ENCODE data around the gene ABCC11.
A peak's percentile ranks its signal among the peaks of the same experiment; 100 is the strongest.
"Not testable (repeated sequence)": the region's sequence is repeated elsewhere in the genome, so short reads cannot be mapped to it uniquely, and the experiment has no call there.

The ABCC11 gene

DNA sequence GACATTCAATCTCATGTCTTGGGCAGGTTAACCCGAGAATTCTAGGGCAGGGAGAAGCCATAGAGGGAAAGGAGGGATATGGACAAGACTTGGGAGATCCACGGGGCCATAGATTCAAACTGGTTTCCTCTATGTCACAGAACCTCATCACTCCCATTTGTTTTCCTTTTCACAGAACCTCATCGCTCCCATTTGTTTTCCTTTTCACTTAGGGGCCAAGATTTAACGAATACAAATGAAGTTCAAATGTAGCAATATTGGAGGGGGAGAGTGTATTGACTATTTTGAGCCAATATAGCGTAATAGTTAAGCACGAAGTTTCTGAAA, 42.6 kb downstream of the ABCC11 start:
- Mint-ChIP-seq H3K27me3 (peaks cover 17% of the 10 kb centered on the region), H3K9me3 (no peaks in the 10 kb centered on the region), H3K36me3 (ENCODE audit: low read depth) (no peaks in the 10 kb centered on the region), H3K4me1 (ENCODE audit: low read depth) (peaks cover 16% of the 10 kb centered on the region), H3K27ac (no peak overlapping the region), H3K4me3 (no peak overlapping the region)
- intact Hi-C loops (cut with micrococcal nuclease), result no loop called here

DNA sequence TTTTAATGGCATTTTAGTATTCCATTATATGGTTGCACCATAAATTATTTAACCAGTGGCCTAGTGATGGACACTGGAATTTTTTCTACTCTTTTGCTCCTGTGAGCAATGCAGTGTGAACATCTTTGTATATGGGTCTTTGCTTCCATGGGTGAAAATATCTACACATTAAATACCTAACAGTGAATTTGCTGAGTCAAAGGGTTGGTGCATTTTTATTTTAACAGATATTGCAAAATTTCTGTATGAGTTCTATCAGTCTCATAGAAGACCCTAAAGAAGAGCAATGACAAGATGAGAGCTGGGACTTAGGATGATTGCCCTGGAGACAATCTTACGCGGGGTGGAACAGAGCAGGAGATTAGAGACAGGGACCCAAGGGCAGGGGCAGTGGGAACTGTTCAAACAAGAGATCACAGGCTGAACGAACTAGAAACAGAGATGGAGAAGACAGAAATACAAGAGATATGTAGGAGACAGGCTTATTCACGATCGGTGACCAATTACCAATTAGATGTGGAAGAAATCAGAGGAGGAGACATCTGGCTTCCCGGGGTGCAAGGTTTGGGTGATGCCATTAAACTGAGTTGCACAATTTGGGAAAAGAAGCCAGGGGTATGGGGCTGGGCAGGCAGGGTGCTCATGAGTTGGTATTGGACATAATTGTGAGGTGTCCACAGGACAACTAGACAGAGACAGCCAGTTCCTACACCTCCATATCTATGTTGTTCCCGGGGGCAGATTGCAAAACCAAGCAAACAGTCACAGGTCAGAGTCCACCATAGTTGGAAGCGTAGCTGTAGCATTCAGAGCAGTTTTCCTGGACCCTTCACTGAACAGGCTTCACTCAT, 43.1 kb downstream of the ABCC11 start:
- no peak overlapping the region for H3K27ac Mint-ChIP-seq
- intact Hi-C loops (cut with micrococcal nuclease), result no loop called here
- peaks cover 16% of the 10 kb centered on the region for H3K4me1 Mint-ChIP-seq (ENCODE audit: low read depth)
- H3K27me3 Mint-ChIP-seq, result peaks cover 17% of the 10 kb centered on the region
- no peaks in the 10 kb centered on the region for H3K36me3 Mint-ChIP-seq (ENCODE audit: low read depth)
- H3K4me3 Mint-ChIP-seq, result no peak overlapping the region
- H3K9me3 Mint-ChIP-seq, result no peaks in the 10 kb centered on the region

GRCh38 chr16:48201515-48202201, 45.7 kb downstream of the ABCC11 start:
- Mint-ChIP-seq H3K4me1 (ENCODE audit: low read depth) (peaks cover 21% of the 10 kb centered on the region), H3K36me3 (ENCODE audit: low read depth) (no peaks in the 10 kb centered on the region), H3K9me3 (no peaks in the 10 kb centered on the region), H3K27ac (peak overlapping the region; percentile 78), H3K4me3 (no peak overlapping the region), H3K27me3 (peaks cover 10% of the 10 kb centered on the region)
- intact Hi-C loops (cut with micrococcal nuclease), result no loop called here

- Mint-ChIP-seq H3K27me3 (peaks cover 10% of the 10 kb centered on the region), H3K9me3 (no peaks in the 10 kb centered on the region), H3K4me1 (ENCODE audit: low read depth) (peaks cover 23% of the 10 kb centered on the region), H3K27ac (no peak overlapping the region), H3K36me3 (ENCODE audit: low read depth) (no peaks in the 10 kb centered on the region), H3K4me3 (no peak overlapping the region)
- intact Hi-C loops (cut with micrococcal nuclease), result no loop called here
Measured at GRCh38 chr16:48197294-48197693, 50.0 kb downstream of the ABCC11 start.

- no peak overlapping the region for H3K27ac Mint-ChIP-seq
- intact Hi-C loops (cut with micrococcal nuclease), result no loop called here
- H3K27me3 Mint-ChIP-seq, result peaks cover 8% of the 10 kb centered on the region
- H3K4me3 Mint-ChIP-seq, result no peak overlapping the region
- peaks cover 16% of the 10 kb centered on the region for H3K4me1 Mint-ChIP-seq (ENCODE audit: low read depth)
- no peaks in the 10 kb centered on the region for H3K36me3 Mint-ChIP-seq (ENCODE audit: low read depth)
- H3K9me3 Mint-ChIP-seq, result no peaks in the 10 kb centered on the region
Measured at GRCh38 chr16:48194828-48195556, 52.3 kb downstream of the ABCC11 start.

DNA sequence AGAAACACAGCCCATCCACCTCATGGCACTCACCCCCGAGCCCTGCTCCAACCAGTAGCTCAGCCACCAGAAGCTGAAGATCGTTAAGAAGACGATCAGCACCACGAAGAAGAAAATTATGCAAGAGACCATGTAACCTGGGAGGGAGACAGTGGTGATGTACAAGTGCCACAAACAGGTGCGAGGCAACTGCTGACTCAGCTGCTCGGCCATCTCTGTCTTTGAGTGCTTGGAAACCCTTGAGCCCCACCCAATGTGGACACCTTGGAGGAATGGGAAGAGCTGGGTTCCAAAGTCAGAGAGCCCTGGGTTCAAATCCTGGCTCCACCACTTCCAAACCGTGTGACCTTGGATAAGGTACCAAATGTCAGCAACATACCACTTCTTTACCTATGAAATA, 53.5 kb downstream of the ABCC11 start:
- Mint-ChIP-seq H3K4me1 (ENCODE audit: low read depth) (peaks cover 25% of the 10 kb centered on the region), H3K4me3 (no peak overlapping the region), H3K27ac (no peak overlapping the region), H3K9me3 (no peaks in the 10 kb centered on the region), H3K27me3 (peaks cover 9% of the 10 kb centered on the region), H3K36me3 (ENCODE audit: low read depth) (no peaks in the 10 kb centered on the region)
- intact Hi-C loops (cut with micrococcal nuclease), result no loop called here

- H3K27me3 Mint-ChIP-seq, result peaks cover 1% of the 10 kb centered on the region
- intact Hi-C loops (cut with micrococcal nuclease), result loop anchor here (10.0 kb wide), 1 partner anchor 446 kb away; no protein-coding TSS in a partner anchor
Measured at GRCh38 chr16:48188449-48189102, 58.8 kb downstream of the ABCC11 start.

GRCh38 chr16:48187779-48188178, 59.6 kb downstream of the ABCC11 start:
- intact Hi-C loops (cut with micrococcal nuclease), result loop anchor here (10.0 kb wide), 1 partner anchor 447 kb away; no protein-coding TSS in a partner anchor
- peaks cover 43% of the 10 kb centered on the region for H3K4me1 Mint-ChIP-seq (ENCODE audit: low read depth)
- peaks cover 1% of the 10 kb centered on the region for H3K27me3 Mint-ChIP-seq
- H3K36me3 Mint-ChIP-seq (ENCODE audit: low read depth), result no peaks in the 10 kb centered on the region
- peak overlapping the region; percentile 87 for H3K27ac Mint-ChIP-seq
- no peaks in the 10 kb centered on the region for H3K9me3 Mint-ChIP-seq
- no peak overlapping the region for H3K4me3 Mint-ChIP-seq

More at GRCh38 chr16:48188449-48189102, 58.8 kb downstream of the ABCC11 start:
- Mint-ChIP-seq H3K36me3 (ENCODE audit: low read depth) (no peaks in the 10 kb centered on the region), H3K9me3 (no peaks in the 10 kb centered on the region), H3K4me1 (ENCODE audit: low read depth) (peaks cover 43% of the 10 kb centered on the region), H3K27ac (peak overlapping the region; percentile 87), H3K4me3 (no peak overlapping the region)

DNA sequence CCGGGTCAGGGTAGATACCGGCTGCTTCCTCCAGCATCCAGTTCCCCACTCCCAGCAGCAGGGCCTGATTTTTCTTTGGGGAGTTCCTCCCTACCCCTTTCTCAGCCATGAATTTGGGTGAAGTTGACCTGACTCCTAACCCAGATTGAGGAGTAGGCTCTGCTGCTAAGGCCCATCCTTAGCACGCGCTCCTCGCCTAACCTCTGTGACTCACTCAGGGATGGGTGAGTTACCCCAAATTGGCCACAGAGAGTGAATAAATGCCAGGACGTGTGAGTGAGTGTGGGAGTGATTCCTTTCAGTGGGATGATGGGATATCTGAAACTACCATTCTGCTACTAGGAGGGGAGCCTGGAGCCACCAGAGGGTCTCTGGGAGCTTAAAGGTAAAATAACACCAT, 62.7 kb downstream of the ABCC11 start:
- Mint-ChIP-seq H3K4me1 (ENCODE audit: low read depth) (peaks cover 38% of the 10 kb centered on the region), H3K36me3 (ENCODE audit: low read depth) (no peaks in the 10 kb centered on the region), H3K4me3 (no peak overlapping the region), H3K27ac (no peak overlapping the region), H3K27me3 (no peaks in the 10 kb centered on the region), H3K9me3 (no peaks in the 10 kb centered on the region)
- intact Hi-C loops (cut with micrococcal nuclease), result loop anchor here (10.0 kb wide), 1 partner anchor 450 kb away; no protein-coding TSS in a partner anchor

DNA sequence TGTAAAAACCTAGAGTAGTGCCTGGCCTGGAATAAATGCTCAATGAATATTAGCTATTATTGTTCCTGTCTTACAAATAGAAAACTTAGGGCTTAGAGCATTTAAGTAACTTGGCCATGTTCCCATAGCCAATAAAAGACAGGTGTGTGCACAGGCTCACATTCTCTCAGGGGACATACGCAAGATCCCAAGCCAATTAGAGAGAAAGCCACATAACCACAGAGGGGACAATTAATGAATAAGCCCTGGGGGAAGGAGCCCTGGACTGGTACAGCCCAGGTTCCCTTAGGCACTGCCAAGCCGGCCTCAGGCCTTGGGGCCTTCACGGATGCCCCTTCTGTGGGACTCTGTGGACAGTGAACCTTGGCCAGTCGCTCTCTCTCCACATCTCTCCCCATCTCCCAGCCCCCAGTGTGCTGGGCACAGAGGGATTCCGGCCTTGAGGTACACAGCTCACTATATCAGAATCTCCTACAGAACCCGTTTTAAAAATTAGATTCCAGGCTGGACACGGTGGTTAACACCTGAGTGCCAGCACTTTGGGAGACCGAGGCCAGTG, 64.3 kb downstream of the ABCC11 start:
- intact Hi-C loops (cut with micrococcal nuclease), result loop anchor here (10.0 kb wide), 1 partner anchor 452 kb away; no protein-coding TSS in a partner anchor
- peaks cover 23% of the 10 kb centered on the region for H3K4me1 Mint-ChIP-seq (ENCODE audit: low read depth)
- H3K27ac Mint-ChIP-seq, result no peak overlapping the region
- H3K4me3 Mint-ChIP-seq, result no peak overlapping the region
- H3K9me3 Mint-ChIP-seq, result no peaks in the 10 kb centered on the region
- H3K36me3 Mint-ChIP-seq (ENCODE audit: low read depth), result no peaks in the 10 kb centered on the region
- no peaks in the 10 kb centered on the region for H3K27me3 Mint-ChIP-seq

DNA sequence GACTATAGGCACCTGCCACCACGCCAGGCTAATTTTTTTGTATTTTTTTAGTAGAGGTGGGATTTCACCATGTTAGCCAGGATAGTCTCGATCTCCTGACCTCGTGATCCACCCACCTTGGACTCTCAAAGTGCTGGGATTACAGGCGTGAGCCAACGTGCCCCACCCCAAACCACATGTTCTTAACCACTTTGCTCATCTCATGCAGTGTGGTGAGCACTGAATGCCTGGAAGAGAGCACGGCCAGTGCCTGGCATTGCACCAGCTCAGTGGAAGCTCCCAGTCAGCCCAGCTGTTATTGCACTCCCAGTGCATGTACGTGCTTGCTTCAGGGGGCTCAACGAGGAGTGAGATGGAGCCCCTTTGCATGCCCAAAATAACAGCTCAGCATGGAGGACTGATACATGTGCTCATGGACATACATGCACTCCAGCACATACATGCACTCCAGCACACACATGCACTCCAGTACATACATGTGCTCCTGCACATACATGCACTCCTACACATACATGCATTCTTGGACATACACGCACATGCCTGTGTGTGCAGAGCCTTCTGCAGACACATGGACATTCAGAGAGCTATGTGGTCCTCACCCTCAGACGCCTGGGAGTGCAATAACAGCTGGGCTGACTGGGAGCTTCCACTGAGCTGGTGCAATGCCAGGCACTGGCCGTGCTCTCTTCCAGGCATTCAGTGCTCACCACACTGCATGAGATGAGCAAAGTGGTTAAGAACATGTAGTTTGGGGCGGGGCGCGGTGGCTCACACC, 65.4 kb downstream of the ABCC11 start:
- H3K27me3 Mint-ChIP-seq; H3K36me3 Mint-ChIP-seq (ENCODE audit: low read depth); H3K27ac Mint-ChIP-seq; H3K4me3 Mint-ChIP-seq; H3K9me3 Mint-ChIP-seq: not testable (repeated sequence)
- intact Hi-C loops (cut with micrococcal nuclease), result loop anchor here (10.0 kb wide), 1 partner anchor 453 kb away; no protein-coding TSS in a partner anchor
- H3K4me1 Mint-ChIP-seq (ENCODE audit: low read depth), result peaks cover 12% of the 10 kb centered on the region

GRCh38 chr16:48180868-48181480, 66.4 kb downstream of the ABCC11 start:
- Mint-ChIP-seq H3K9me3 (no peaks in the 10 kb centered on the region), H3K4me1 (ENCODE audit: low read depth) (peaks cover 5% of the 10 kb centered on the region)

More at GRCh38 chr16:48180868-48181480, 66.4 kb downstream of the ABCC11 start:
- intact Hi-C loops (cut with micrococcal nuclease), result loop anchor here (10.0 kb wide), 1 partner anchor 454 kb away; no protein-coding TSS in a partner anchor
- H3K27me3 Mint-ChIP-seq, result peaks cover 3% of the 10 kb centered on the region
- H3K27ac Mint-ChIP-seq, result no peak overlapping the region
- H3K36me3 Mint-ChIP-seq (ENCODE audit: low read depth), result no peaks in the 10 kb centered on the region
- no peak overlapping the region for H3K4me3 Mint-ChIP-seq
